ENCODE results near the gene CPLANE2.
A peak's percentile ranks its signal among the peaks of the same experiment; 100 is the strongest.

The CPLANE2 gene

GRCh38 chr1:16187748-16188401, 49.1 kb downstream of the CPLANE2 start:
- TF ChIP-seq CTCF (IDR thresholded peaks at IDR 0.05; ENCODE audit: control extremely low read depth, extremely low read depth, low read depth, missing control alignments): peak; percentile 99
- ChIA-PET POLR2A (no interaction called here), CTCF (interaction anchor here (0.6 to 17.0 kb wide), 25 partner anchors 11 to 491 kb away, joined by 3 to 328 read pairs (median 3); partner anchors contain the start of genes CPLANE2 and FAM131C)
- DNase-seq (ENCODE audit: extremely low spot score): peak; percentile 86

DNA sequence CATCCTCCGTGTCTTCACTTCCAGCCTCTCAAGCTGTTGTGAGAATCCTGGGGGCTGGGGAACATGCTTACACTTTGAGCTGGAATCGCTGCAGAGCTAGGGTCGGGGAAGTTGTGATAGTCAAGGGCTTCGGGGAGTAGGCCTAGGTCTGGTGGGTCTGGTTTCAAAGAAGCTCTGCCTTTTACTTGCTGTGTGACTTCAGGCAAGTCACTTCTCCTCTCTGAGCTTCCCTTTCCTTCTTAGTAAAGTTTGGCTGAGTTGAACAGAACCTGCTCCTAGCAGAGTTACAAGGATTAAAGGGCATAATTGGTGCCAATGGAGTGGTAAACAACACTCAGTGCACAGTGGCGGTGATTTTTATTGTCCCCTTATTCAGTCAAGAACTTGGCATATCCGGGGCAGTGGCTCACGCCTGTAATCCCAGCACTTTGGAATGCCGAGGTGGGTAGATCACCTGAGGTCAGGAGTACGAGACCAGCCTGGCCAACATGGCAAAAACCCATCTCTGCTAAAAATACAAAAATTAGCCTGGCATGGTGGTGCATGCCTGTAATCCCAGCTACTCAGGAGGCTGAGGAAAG, 50.2 kb downstream of the CPLANE2 start:
- POLR2A ChIA-PET: no interaction called here

DNA sequence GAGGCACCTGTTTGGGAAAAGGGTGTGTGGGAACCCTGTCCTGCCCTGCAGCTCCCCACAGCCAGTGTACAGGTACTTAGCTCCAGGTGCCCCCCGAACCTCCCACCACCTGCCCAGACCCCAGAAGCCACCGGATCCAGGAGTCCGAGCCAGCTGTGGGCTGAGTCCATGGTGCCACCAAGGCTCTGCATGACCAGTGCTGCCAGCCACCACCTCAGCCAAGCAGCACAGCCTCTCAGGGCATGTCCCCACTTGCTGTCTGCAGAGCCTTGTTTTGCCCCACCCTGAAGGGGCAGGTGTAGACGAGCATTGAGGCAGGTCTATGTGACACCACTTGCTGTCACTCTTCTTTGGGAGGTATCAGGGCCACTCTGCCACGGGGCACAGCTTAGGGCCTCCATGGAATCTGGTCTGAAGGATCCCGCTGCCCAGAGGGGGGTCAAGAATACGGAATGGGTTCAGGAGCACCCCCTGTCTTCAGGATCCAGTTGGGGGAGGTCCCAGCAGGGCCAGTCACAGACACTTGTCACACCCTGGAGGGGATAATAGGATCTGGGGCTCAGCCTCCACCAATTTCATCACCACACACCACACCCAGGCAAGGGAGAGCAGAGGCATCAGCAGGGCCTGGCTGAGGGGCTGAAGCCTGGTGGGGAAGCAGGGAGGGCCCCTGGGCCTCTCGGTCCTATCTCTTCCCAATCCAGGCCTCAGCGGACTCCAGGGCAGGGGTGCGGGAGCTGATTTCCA, 52.3 kb downstream of the CPLANE2 start:
- no peak for TF ChIP-seq CTCF (IDR thresholded peaks at IDR 0.05; ENCODE audit: control extremely low read depth, extremely low read depth, low read depth, missing control alignments)
- no peak for DNase-seq (ENCODE audit: extremely low spot score)
- ChIA-PET CTCF (interaction anchor here (0.8 to 17.0 kb wide), 3 partner anchors 37 to 177 kb away, joined by 3 to 328 read pairs (median 3); no protein-coding TSS in a partner anchor), POLR2A (no interaction called here)

More for the DNA sequence above, 50.2 kb downstream of the CPLANE2 start:
- TF ChIP-seq CTCF (IDR thresholded peaks at IDR 0.05; ENCODE audit: control extremely low read depth, extremely low read depth, low read depth, missing control alignments): no peak
- CTCF ChIA-PET: interaction anchor here (0.6 to 17.0 kb wide), 14 partner anchors 10 to 395 kb away, joined by 3 to 328 read pairs (median 3); partner anchors contain the start of gene FAM131C
- DNase-seq (ENCODE audit: extremely low spot score): no peak

GRCh38 chr1:16183765-16184556, 53.0 kb downstream of the CPLANE2 start:
- ChIA-PET POLR2A (no interaction called here), CTCF (interaction anchor here (17.0 kb wide), 1 partner anchor 103 kb away, joined by 328 read pairs; no protein-coding TSS in a partner anchor)
- no peak for DNase-seq (ENCODE audit: extremely low spot score)
- TF ChIP-seq CTCF (IDR thresholded peaks at IDR 0.05; ENCODE audit: control extremely low read depth, extremely low read depth, low read depth, missing control alignments): no peak

GRCh38 chr1:16183179-16183578, 53.8 kb downstream of the CPLANE2 start:
- CTCF ChIA-PET: interaction anchor here (17.0 kb wide), 1 partner anchor 102 kb away, joined by 328 read pairs; no protein-coding TSS in a partner anchor
- no peak for DNase-seq (ENCODE audit: extremely low spot score)
- POLR2A ChIA-PET: no interaction called here
- no peak for TF ChIP-seq CTCF (IDR thresholded peaks at IDR 0.05; ENCODE audit: control extremely low read depth, extremely low read depth, low read depth, missing control alignments)

Measured in GM10248 (cell line).